Anterior cingulate cortex (tissue), 58 donors: ENCODE measurements around the gene MS4A13.
"Not testable (repeated sequence)": the region's sequence is repeated elsewhere in the genome, so short reads cannot be mapped to it uniquely, and the experiment has no call there.

Source experiments
- DNase-seq, 58 donors: peaks; one replicate each; lab custom pipeline; 2025; lab: John Stamatoyannopoulos, UW

The MS4A13 gene, protein sequence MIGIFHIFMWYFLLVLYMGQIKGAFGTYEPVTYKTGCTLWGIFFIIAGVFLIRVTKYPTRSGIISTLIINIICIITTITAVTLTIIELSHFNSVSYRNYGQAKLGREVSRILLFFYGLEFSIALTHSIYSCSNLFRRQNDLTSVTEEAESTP

GRCh38 chr11:60515144-60515855 lies at the start of gene MS4A13:
TSS of gene MS4A13 (plus strand) at chr11:60515392. CDS start at chr11:60518084, 2,692 bp downstream.
- no peak for DNase-seq

- no peak for DNase-seq
Measured at GRCh38 chr11:60468829-60469228, 46.4 kb upstream of the MS4A13 start.

- no peak for DNase-seq
Measured at GRCh38 chr11:60469723-60470122, 45.5 kb upstream of the MS4A13 start.

DNA sequence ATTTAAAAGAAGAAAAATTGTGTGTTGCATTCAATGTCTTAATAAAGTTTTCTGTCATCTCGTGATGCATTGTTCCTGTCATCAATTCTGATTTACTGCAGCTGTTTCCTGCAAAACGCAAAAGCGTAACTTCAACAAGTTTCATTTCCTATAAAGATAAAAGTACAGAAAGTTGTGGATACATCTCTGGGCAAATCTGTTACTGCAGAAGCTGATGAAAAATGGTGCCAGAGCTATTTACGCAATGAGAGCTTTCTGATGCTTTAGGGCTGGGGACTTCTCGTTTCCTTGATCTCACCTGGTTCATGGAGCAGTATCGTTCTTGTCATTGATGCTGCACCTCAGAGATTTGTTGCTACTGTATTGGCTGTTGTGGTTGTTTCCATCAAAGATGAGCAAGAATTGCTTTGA lies 38.2 kb upstream of the MS4A13 start:
- DNase-seq: no peak

DNA sequence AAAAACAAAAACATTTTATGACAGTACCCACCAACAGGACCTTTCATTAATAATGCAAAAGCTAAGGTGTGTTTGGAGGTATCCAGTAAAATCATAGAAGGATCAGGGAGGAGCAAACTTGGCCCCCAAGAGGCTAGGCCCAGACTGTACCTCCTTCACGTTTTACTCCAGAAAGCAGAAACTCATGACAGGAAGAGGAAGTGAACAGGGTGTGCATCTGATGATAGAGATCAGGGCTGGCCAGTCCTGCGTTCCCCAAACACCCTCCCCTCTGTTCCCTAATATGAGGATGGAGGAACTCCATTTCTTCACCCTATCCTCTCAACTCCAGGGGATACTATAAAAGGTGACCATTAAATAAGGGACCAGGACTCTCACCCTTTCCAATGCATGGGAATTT lies 32.8 kb upstream of the MS4A13 start:
- DNase-seq: no peak

DNA sequence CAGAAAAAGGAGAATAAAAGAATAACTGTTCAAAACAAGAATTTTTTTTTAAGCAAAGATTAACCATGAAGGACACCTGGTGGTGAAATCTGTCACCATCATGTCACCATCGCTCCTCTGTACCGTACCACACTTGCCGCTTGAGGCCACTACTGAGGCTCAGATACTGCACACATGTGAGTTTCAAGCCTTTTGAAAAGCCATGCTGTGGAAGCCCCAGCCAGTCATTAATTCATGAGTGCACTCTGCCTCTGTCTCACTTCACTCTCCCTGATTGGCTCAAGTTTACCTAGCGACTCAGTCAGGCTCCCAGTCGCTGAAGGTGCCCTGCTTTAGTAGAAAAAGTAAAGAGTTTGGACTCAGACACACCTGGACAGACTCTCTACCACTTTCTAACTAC lies 29.2 kb upstream of the MS4A13 start:
- no peak for DNase-seq

- DNase-seq: no peak
Measured at GRCh38 chr11:60492488-60493009, 22.6 kb upstream of the MS4A13 start, which contains the start of gene MS4A12. TSS of gene MS4A12 (plus strand) at chr11:60492778. CDS start at chr11:60497319, 4,541 bp downstream.

DNA sequence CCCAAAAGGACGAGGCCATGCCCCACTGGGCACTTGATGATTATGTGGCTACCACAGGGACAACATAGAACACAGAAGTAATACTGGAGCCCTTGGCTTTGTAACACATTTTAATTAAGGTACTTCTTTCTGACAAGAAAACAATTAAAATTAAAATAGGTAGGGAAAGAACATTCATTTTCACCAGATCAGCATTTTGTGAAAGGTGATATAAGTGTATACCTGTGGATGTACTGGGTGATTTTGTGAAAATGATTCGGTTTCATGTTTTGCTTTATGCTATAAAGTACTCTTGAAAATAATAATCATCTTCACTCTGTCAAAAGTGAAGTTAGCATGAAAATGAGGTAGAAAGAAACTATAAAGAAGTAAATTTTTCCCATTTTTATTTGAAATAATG lies 21.7 kb upstream of the MS4A13 start:
- no peak for DNase-seq

- DNase-seq: no peak
Measured at GRCh38 chr11:60498399-60498798, 16.8 kb upstream of the MS4A13 start.

DNA sequence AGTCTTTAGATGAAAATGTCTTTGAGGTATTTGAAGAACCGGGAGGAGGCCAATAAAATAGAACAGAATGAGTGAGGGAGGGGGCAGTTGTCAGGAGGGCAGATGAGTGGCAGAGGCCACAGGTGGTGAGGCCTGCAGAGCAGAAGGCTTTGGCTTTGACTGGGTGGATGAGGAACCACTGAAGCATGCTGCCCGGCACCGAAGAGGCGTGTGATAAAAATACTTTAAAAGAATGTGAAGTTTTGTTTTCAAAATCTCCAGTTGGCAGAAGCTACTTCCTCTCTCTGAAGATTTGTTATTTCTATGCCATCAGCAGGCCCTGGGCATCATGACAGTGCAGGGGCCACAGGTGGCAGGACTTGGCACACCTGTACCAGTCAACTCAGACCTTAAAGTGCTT lies 16.3 kb upstream of the MS4A13 start:
- peak in 13 of 58 donors; percentile 0 to 35 (median 5) for DNase-seq

DNA sequence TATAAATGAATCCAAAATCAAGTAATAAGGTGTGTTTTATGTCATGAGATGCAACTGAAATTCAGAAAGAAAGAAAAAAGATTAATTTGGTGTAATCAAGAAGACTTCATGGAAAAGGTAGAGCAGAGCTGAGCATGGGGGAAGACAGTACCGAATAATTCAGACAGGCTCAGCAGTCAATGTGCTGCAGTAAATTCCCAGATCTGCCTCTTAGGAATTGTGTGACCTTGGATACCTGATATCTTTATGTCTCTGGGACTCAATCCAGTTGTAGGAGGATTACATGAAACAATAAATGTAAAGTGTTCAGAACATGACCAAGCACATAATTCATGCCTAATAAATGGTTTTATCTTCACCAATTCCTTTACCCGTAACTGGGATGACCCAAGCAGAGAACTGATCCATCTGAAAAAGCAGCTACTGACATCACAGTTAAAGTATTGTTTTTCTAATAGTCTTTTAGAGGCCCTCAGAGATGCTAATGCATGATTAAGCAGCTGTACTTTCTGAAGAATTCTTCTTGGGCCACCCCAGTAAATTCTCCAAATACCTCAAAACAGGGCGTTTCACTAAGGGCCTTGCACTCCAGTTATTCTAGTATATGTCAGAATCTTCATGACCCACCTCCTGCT lies 14.8 kb upstream of the MS4A13 start:
- no peak for DNase-seq

GRCh38 chr11:60502221-60502775 lies 12.9 kb upstream of the MS4A13 start:
- DNase-seq: no peak

GRCh38 chr11:60504219-60504905 lies 10.8 kb upstream of the MS4A13 start:
- DNase-seq: no peak

DNA sequence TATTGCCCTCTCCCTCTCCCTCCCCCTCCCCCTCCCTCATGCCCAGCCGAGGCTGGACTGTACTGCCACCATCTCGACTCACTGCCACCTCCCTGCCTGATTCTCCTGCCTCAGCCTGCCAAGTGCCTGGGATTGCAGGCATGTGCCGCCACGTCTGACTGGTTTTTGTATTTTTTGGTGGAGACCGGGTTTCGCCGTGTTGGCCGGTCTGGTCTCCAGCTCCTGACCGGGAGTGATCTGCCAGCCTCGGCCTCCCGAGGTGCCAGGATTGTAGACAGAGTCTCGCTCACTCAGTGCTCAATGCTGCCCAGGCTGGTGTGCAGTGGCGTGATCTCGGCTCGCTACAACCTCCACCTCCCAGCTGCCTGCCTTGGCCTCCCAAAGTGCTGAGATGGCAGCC lies 5.6 kb upstream of the MS4A13 start:
- not testable (repeated sequence) for DNase-seq

GRCh38 chr11:60510209-60510608 lies 5.0 kb upstream of the MS4A13 start:
- not testable (repeated sequence) for DNase-seq

DNA sequence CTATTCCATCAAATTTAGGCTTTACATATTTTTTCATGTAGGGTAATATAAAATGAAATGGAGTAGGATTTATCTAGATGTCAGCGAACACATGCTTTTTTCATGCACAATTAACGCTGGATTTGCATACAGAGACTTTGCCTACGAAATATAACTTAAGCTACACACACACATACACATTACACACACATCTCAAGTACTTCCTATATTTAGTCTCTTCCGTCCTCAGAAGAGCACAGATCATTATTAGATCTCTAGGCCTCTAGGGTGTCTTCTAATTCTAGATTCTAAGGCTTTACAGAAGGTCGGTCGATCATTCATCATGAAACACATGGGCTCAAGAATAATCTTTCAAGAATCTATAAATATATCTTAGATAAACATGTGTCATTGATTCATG lies 3.8 kb upstream of the MS4A13 start:
- no peak for DNase-seq

- no peak for DNase-seq
Measured at GRCh38 chr11:60512651-60513225, 2.5 kb upstream of the MS4A13 start.

- DNase-seq: no peak
Measured at GRCh38 chr11:60513496-60514460, 1.4 kb upstream of the MS4A13 start.

DNA sequence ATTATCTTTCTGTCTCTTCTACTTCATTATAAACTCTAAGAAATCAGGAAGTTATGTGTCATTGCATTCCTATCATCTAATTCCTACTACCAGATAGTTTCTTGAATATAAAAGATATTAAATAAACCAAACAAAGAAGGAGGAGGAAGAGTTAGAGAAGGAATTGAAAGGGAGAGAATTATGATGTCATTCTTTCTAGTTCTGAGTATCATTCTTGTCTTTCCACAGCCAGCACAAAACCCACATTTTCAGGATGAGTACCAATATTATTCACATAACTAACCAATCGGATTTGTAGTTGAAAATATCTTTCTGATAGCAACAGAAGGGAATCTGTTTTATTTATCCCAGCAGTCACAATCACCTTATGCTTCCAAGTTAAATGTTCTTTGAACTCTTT lies 13.3 kb downstream of the MS4A13 start:
- DNase-seq: no peak
